Breast epithelium (tissue), 3 donors: ENCODE data around the gene PCDHGA1.
"Not testable (repeated sequence)": the region's sequence is repeated elsewhere in the genome, so short reads cannot be mapped to it uniquely, and the experiment has no call there.

ENCODE experiments used
- CTCF ChIP-seq, 3 donors: fragments of 450-650 bp; IDR thresholded peaks; one replicate each; pipeline ENCODE4 v1.5.1; 2016 to 2017; ENCODE audit warnings: antibody characterized with exemption in 3 of 3, mild to moderate bottlenecking in 3 of 3, moderate library complexity in 3 of 3
- POLR2A ChIP-seq: fragments of 450-650 bp; IDR thresholded peaks from one replicate; pipeline ENCODE4 v1.6.1; 2016; ENCODE audit warnings: antibody characterized with exemption, mild to moderate bottlenecking, moderate library complexity
- POLR2AphosphoS5 ChIP-seq, 3 donors: sonication (generic); formaldehyde crosslinking; IDR thresholded peaks; one replicate each; pipeline ENCODE4 v1.6.1; 2017; ENCODE audit warnings: antibody characterized with exemption in 3 of 3

GRCh38 chr5:141332571-141332970 is 2.3 kb downstream of the PCDHGA1 start:
- TF ChIP-seq POLR2A; CTCF (IDR thresholded peaks at IDR 0.05); POLR2AphosphoS5 (IDR thresholded peaks at IDR 0.05): not testable (repeated sequence)
